Measurements from ENCODE around the gene ATG2A.
A peak's percentile ranks its signal among the peaks of the same experiment; 100 is the strongest.
"Not testable (repeated sequence)": the region's sequence is repeated elsewhere in the genome, so short reads cannot be mapped to it uniquely, and the experiment has no call there.

Gene ATG2A

GRCh38 chr11:64854534-64855502 is 62.2 kb downstream of the ATG2A start:
- peak; percentile 97 for DNase-seq (ENCODE audit: low read depth)

GRCh38 chr11:64854157-64854533 is 62.9 kb downstream of the ATG2A start:
- DNase-seq (ENCODE audit: low read depth) = no peak

- no peak for DNase-seq (ENCODE audit: low read depth)
Measured at GRCh38 chr11:64853709-64854108, 63.3 kb downstream of the ATG2A start.

GRCh38 chr11:64852804-64853509 is 64.1 kb downstream of the ATG2A start:
- DNase-seq (ENCODE audit: low read depth) = no peak

GRCh38 chr11:64851831-64852351 is 65.1 kb downstream of the ATG2A start:
- no peak for DNase-seq (ENCODE audit: low read depth)

GRCh38 chr11:64850979-64851567 is 65.9 kb downstream of the ATG2A start:
- DNase-seq (ENCODE audit: low read depth) = no peak

GRCh38 chr11:64849598-64850356 is 67.2 kb downstream of the ATG2A start:
- DNase-seq (ENCODE audit: low read depth) = no peak

- no peak for DNase-seq (ENCODE audit: low read depth)
Measured at GRCh38 chr11:64848826-64849597, 68.0 kb downstream of the ATG2A start.

GRCh38 chr11:64848214-64848825 is 68.7 kb downstream of the ATG2A start:
- no peak for DNase-seq (ENCODE audit: low read depth)

GRCh38 chr11:64846998-64847666 is 69.9 kb downstream of the ATG2A start:
- DNase-seq (ENCODE audit: low read depth) = peak; percentile 82

- not testable (repeated sequence) for DNase-seq (ENCODE audit: low read depth)
Measured at GRCh38 chr11:64845776-64846129, 71.3 kb downstream of the ATG2A start.

- DNase-seq (ENCODE audit: low read depth) = no peak
Measured at GRCh38 chr11:64845129-64845775, 71.8 kb downstream of the ATG2A start.

Measured in HS-27A (cell line).